Naive B cell (primary cell): Measurements from ENCODE around the gene PTPN13. TPM values are rescaled to one million over a fixed set of nuclear protein-coding genes. Genes with fewer than 3 reads are reported as not detected.
"Not testable (repeated sequence)": the region's sequence is repeated elsewhere in the genome, so short reads cannot be mapped to it uniquely, and the experiment has no call there.

Experiments
- ATAC-seq, 2 donors: fragments of 150-1000 bp; cut with Tn5 transposase; 2 replicates each; pipeline ENCODE4 v1.10.0; 2021; ENCODE audit warnings: low read depth in 2 of 2, mild to moderate bottlenecking in 2 of 2, moderate library complexity in 2 of 2
- DNase-seq: peaks from one replicate; pipeline ENCODE4 v3.0.0; 2022
- H3K27ac Mint-ChIP-seq, 6 donors: one replicate each; pipeline ENCODE4 v1.8.0; 2020 to 2022; ENCODE audit warnings: mild to moderate bottlenecking in 6 of 6, mixed read lengths in 6 of 6, moderate library complexity in 5 of 6, inconsistent platforms in 2 of 6
- H3K27me3 Mint-ChIP-seq, 3 donors: one replicate each; pipeline ENCODE4 v1.8.0; 2021 to 2022; ENCODE audit warnings: mixed read lengths in 3 of 3, mild to moderate bottlenecking in 1 of 3
- H3K36me3 Mint-ChIP-seq, 2 donors: one replicate each; pipeline ENCODE4 v1.8.0; 2020 to 2022; ENCODE audit warnings: mixed read lengths in 2 of 2, inconsistent platforms in 1 of 2, mild to moderate bottlenecking in 1 of 2
- H3K4me1 Mint-ChIP-seq, 3 donors: one replicate each; pipeline ENCODE4 v1.8.0; 2020 to 2022; ENCODE audit warnings: mixed read lengths in 3 of 3, inconsistent platforms in 1 of 3, mild to moderate bottlenecking in 1 of 3, moderate library complexity in 1 of 3
- H3K4me3 Mint-ChIP-seq, 8 donors: one replicate each; pipeline ENCODE4 v1.8.0; 2020 to 2022; ENCODE audit warnings: mild to moderate bottlenecking in 8 of 8, mixed read lengths in 8 of 8, moderate library complexity in 8 of 8, inconsistent platforms in 2 of 8
- H3K9me3 Mint-ChIP-seq, 7 donors: one replicate each; pipeline ENCODE4 v1.8.0; 2020 to 2022; ENCODE audit warnings: mixed read lengths in 7 of 7, mild to moderate bottlenecking in 5 of 7, inconsistent platforms in 2 of 7, moderate library complexity in 1 of 7
- polyA plus RNA-seq, 6 donors: library from polyadenylated mRNA; unstranded; fragments of 300-500 nt; fragmentation: Illumina TruSeq; gene quantifications; one replicate each; pipeline ENCODE4 v1.2.3, GENCODE V29; 2021; ENCODE audit warnings: low read depth in 6 of 6

Gene PTPN13
- polyA plus RNA-seq, 6 donors from 2014 or later = not detected

DNA sequence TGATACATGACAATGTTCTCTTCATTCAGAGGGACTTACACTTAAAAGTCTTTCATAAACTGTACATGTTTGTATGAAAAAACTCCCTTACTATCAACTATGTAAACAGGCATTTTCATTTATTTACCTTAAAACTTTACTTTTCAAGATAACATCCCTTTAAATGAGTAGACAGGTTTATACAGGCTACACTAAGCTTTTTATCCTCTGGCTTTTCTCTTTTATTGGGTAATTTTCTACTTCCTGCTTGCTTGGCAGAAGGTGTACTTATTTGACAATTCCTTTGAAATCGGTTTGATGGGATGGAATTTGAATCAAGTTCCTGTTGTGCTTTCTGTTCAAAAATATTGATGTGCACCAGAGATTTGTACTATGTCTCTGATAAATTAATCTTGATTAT, 81.4 kb downstream of the PTPN13 start:
- no peaks in the 10 kb centered on the region for H3K9me3 Mint-ChIP-seq
- DNase-seq (no peak), ATAC-seq (no peak)
- H3K4me3 Mint-ChIP-seq = no peak overlapping the region
- peaks cover 0 to 6% (median 0%) of the 10 kb centered on the region in 3 donors for H3K27me3 Mint-ChIP-seq
- H3K27ac Mint-ChIP-seq = no peak overlapping the region
- no peaks in the 10 kb centered on the region for H3K36me3 Mint-ChIP-seq
- no peaks in the 10 kb centered on the region for H3K4me1 Mint-ChIP-seq

- no peak for DNase-seq
- no peak overlapping the region for H3K27ac Mint-ChIP-seq
- no peaks in the 10 kb centered on the region for H3K27me3 Mint-ChIP-seq
- H3K9me3 Mint-ChIP-seq = no peaks in the 10 kb centered on the region
- H3K4me1 Mint-ChIP-seq = no peaks in the 10 kb centered on the region
- no peaks in the 10 kb centered on the region for H3K36me3 Mint-ChIP-seq
- no peak overlapping the region for H3K4me3 Mint-ChIP-seq
- ATAC-seq = no peak
These were observed 84.7 kb downstream of the PTPN13 start for GRCh38 chr4:86678796-86679195.

DNA sequence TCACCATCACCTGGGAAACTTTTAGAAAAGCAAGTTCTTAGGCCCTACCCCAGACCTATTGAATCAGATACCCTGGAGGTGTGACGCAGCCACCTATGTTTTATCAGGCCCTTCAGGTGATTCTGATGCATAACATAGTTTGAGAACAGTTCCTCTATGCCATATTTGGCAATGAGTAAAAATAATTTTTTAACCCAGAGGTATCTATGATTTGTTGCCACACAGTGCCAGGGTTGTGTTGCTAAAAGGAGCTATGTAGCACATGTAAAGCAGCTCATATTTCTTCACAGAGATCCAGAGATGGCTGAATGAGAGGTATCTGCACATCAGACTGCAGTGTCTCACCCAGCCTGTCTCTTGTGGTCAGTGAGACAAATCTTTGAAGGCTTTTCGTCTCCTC, 85.3 kb downstream of the PTPN13 start:
- ATAC-seq = no peak
- H3K27me3 Mint-ChIP-seq = no peaks in the 10 kb centered on the region
- no peaks in the 10 kb centered on the region for H3K36me3 Mint-ChIP-seq
- no peaks in the 10 kb centered on the region for H3K9me3 Mint-ChIP-seq
- H3K4me3 Mint-ChIP-seq = no peak overlapping the region
- DNase-seq = no peak
- H3K27ac Mint-ChIP-seq = no peak overlapping the region
- H3K4me1 Mint-ChIP-seq = no peaks in the 10 kb centered on the region

DNA sequence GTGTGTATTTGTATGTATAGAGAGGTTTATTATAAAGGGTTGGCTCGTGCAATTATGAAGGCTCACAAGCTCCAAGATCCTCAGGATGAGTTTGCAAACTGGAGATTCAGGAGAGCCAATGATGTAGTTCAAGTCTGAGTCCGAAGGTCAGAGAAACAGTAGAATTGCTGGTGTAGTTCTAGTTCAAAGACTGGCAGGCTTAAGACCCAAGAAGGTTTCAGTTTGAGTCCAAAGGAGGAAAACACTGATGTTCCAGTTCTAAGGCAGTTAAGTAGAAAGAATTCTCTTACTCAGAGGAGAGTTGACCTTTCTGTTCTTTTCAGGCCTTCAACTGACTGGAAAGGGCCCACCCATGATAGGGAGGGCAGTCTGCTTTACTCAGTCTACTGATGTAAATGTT, 89.1 kb downstream of the PTPN13 start:
- ATAC-seq (no peak), DNase-seq (no peak)
- Mint-ChIP-seq H3K36me3 (no peaks in the 10 kb centered on the region), H3K9me3 (no peaks in the 10 kb centered on the region), H3K4me3 (no peak overlapping the region), H3K4me1 (no peaks in the 10 kb centered on the region), H3K27me3 (no peaks in the 10 kb centered on the region), H3K27ac (no peak overlapping the region)

- H3K4me3 Mint-ChIP-seq = no peak overlapping the region
- ATAC-seq (no peak), DNase-seq (no peak)
- H3K27me3 Mint-ChIP-seq = no peaks in the 10 kb centered on the region
- no peaks in the 10 kb centered on the region for H3K36me3 Mint-ChIP-seq
- no peaks in the 10 kb centered on the region for H3K4me1 Mint-ChIP-seq
- no peak overlapping the region for H3K27ac Mint-ChIP-seq
- no peaks in the 10 kb centered on the region for H3K9me3 Mint-ChIP-seq
These were observed 89.9 kb downstream of the PTPN13 start for GRCh38 chr4:86683983-86684382.

DNA sequence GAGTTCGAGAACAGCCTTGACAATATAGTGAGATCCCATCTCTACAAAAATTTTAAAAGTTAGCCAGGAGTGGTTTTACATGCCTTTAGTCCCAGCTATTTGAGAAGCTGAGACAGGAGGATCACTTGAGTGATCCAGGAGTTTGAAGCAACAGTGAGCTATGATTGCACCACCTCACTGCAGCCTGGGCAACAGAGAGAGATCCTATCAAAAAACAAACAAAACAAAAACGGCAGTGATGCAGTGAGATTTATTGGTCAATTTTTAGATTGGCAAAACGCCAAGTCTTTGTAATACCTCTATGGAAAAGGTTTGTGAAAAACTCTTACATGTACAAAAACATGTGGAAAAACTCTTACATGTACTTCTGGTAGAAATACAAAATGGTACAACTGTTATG, 91.3 kb downstream of the PTPN13 start:
- H3K27me3 Mint-ChIP-seq = no peaks in the 10 kb centered on the region
- DNase-seq (no peak), ATAC-seq (no peak)
- no peaks in the 10 kb centered on the region for H3K4me1 Mint-ChIP-seq
- H3K36me3 Mint-ChIP-seq = no peaks in the 10 kb centered on the region
- H3K4me3 Mint-ChIP-seq = no peak overlapping the region
- no peaks in the 10 kb centered on the region for H3K9me3 Mint-ChIP-seq
- H3K27ac Mint-ChIP-seq = no peak overlapping the region

GRCh38 chr4:86686741-86687140, 92.6 kb downstream of the PTPN13 start:
- Mint-ChIP-seq H3K4me1 (no peaks in the 10 kb centered on the region), H3K36me3 (no peaks in the 10 kb centered on the region), H3K27ac (no peak overlapping the region), H3K4me3 (no peak overlapping the region), H3K9me3 (no peaks in the 10 kb centered on the region), H3K27me3 (no peaks in the 10 kb centered on the region)
- ATAC-seq (no peak), DNase-seq (no peak)

GRCh38 chr4:86688026-86688425, 93.9 kb downstream of the PTPN13 start:
- no peaks in the 10 kb centered on the region for H3K4me1 Mint-ChIP-seq
- no peak overlapping the region for H3K27ac Mint-ChIP-seq
- no peak overlapping the region for H3K4me3 Mint-ChIP-seq
- no peaks in the 10 kb centered on the region for H3K36me3 Mint-ChIP-seq
- DNase-seq (no peak), ATAC-seq (no peak)
- H3K9me3 Mint-ChIP-seq = no peaks in the 10 kb centered on the region
- H3K27me3 Mint-ChIP-seq = no peaks in the 10 kb centered on the region

GRCh38 chr4:86704601-86705000, 110.5 kb downstream of the PTPN13 start:
- no peak overlapping the region for H3K27ac Mint-ChIP-seq
- no peak for ATAC-seq

DNA sequence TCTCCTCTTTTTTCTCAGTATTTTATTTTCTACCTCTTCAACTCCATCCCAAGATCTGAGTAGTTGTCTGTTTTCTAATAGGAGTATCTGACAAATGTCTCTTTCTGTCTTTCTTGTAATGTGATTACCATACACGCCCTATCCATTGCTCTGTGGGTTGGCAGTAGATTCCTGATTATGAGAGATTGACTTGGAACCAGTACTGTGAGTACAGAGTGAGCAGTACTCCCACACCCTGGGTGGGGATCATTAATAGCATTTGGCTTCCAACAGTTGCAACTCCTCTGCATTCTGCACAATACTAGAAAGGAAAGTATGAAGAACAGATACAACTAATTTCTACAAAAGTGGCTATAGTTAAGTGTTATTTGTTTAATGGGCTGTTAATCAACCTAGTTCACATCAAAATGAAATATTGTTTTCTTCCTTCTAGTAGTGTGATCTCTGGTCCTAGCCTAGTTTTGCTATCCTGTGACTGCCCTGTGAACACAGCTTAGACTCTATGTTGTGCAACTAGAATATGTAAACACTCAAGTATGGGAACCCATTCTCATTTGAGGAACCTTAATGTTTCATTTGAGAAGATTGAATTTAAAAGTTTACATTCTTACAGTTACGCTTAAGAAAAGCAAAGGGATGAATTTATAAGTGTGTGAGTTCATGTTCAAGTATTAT, 112.9 kb downstream of the PTPN13 start:
- Mint-ChIP-seq H3K4me1 (no peaks in the 10 kb centered on the region), H3K9me3 (no peaks in the 10 kb centered on the region), H3K27ac (no peak overlapping the region), H3K27me3 (no peaks in the 10 kb centered on the region), H3K4me3 (no peak overlapping the region), H3K36me3 (no peaks in the 10 kb centered on the region)
- DNase-seq (no peak), ATAC-seq (no peak)

More at GRCh38 chr4:86704601-86705000, 110.5 kb downstream of the PTPN13 start:
- no peak for DNase-seq
- no peaks in the 10 kb centered on the region for H3K9me3 Mint-ChIP-seq
- no peaks in the 10 kb centered on the region for H3K4me1 Mint-ChIP-seq
- no peaks in the 10 kb centered on the region for H3K27me3 Mint-ChIP-seq
- no peaks in the 10 kb centered on the region for H3K36me3 Mint-ChIP-seq
- H3K4me3 Mint-ChIP-seq = no peak overlapping the region

DNA sequence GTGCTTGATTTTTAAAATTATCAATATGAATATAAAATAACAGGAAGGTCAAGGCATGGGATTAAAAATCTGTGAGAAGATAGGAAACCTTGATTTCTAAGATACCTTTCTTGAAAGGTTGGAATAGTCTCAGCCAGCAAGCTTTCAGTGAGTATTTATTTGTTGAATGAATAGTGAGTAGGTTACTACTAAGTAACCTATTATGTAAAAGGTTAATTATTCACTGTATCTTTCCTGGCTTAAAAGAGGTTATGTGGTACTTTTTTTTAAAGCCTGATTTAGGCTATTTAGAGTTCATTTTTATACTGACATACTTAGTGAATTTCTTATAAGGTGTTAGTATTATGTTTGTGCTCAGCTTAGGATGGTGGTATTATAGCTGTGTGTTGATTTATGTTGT, 123.5 kb downstream of the PTPN13 start:
- DNase-seq (no peak), ATAC-seq (no peak)
- H3K27ac Mint-ChIP-seq = no peak overlapping the region
- H3K27me3 Mint-ChIP-seq = no peaks in the 10 kb centered on the region
- H3K9me3 Mint-ChIP-seq = peaks cover 0 to 13% (median 3%) of the 10 kb centered on the region in 7 donors
- H3K4me3 Mint-ChIP-seq = no peak overlapping the region
- no peaks in the 10 kb centered on the region for H3K36me3 Mint-ChIP-seq
- no peaks in the 10 kb centered on the region for H3K4me1 Mint-ChIP-seq

DNA sequence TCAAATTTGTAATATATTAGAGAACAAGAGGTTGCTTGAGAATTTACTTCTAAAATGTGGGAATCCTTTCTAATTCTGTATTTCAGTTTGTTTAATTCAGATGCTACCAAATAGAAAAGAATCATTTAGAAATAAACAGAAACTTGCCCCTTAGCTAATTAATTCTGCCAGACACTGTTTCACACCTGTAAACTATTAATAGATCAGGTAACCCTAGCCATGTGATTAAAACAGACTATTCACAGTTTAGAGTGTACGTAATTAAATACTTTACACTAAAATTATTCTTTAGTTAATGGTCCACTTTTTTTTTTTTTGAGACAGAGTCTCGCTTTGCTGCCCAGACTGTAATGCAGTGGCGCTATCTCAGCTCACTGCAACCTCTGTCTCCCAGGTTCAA, 124.0 kb downstream of the PTPN13 start:
- ATAC-seq (no peak), DNase-seq (no peak)
- Mint-ChIP-seq H3K27me3 (no peaks in the 10 kb centered on the region), H3K4me3 (no peak overlapping the region), H3K4me1 (no peaks in the 10 kb centered on the region), H3K27ac (no peak overlapping the region), H3K36me3 (no peaks in the 10 kb centered on the region), H3K9me3 (peaks cover 0 to 13% (median 3%) of the 10 kb centered on the region in 7 donors)

DNA sequence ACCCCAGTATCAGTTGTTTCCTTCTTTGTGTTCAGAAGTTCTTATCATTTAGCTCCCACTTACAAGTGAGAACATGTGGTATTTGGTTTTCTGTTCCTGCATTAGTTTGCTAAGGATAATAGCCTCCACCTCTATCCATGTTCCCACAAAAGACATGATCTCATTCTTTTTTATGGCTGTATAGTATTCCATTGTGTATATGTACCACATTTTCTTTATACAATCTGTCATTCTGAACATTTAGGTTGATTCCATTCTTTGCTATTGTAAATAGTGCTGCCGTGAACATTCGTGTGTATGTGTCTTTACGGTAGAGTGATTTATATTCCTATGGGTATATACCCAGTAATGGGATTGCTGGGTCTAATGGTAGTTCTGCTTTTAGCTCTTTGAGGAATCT, 125.0 kb downstream of the PTPN13 start:
- not testable (repeated sequence) for ATAC-seq, H3K4me1 Mint-ChIP-seq, H3K27ac Mint-ChIP-seq, H3K4me3 Mint-ChIP-seq, H3K36me3 Mint-ChIP-seq, DNase-seq, H3K27me3 Mint-ChIP-seq
- peaks cover 0 to 13% (median 3%) of the 10 kb centered on the region in 7 donors for H3K9me3 Mint-ChIP-seq

- no peak for ATAC-seq
- Mint-ChIP-seq H3K4me3 (no peak overlapping the region), H3K36me3 (no peaks in the 10 kb centered on the region), H3K27ac (no peak overlapping the region), H3K27me3 (no peaks in the 10 kb centered on the region), H3K4me1 (no peaks in the 10 kb centered on the region), H3K9me3 (peaks cover 0 to 13% (median 3%) of the 10 kb centered on the region in 7 donors)
- DNase-seq = no peak
These were observed 126.5 kb downstream of the PTPN13 start for GRCh38 chr4:86720508-86721068.

DNA sequence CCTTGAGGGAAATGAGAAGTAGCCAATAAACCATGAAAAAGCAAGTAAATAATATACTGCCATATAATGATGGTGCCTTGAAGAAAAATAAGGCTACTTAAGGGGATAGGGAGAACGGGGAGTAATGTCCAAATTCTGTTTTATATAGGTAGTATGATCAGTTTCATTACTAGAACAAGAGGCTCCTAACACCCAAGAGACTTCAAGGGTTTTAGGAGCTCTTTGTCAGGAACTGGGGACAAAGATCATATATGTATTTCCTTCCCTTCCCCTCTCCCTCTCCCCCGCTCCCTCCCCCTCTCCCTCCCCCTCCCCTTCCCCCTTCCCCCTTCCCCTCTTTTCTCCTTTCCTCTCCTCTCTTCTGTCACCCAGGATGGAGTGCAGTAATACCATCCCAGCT, 127.3 kb downstream of the PTPN13 start:
- Mint-ChIP-seq H3K4me1 (no peaks in the 10 kb centered on the region), H3K4me3 (no peak overlapping the region), H3K27me3 (no peaks in the 10 kb centered on the region), H3K27ac (no peak overlapping the region), H3K9me3 (peaks cover 0 to 18% (median 6%) of the 10 kb centered on the region in 7 donors), H3K36me3 (no peaks in the 10 kb centered on the region)
- ATAC-seq (no peak), DNase-seq (no peak)
